SJSA1 (cell line): ENCODE measurements around the gene CLDND1. TPM values are rescaled to one million over a fixed set of nuclear protein-coding genes. Genes with fewer than 3 reads are reported as not detected.

Experiments used
- total RNA-seq: library from RNA; depleted of rRNA; stranded (reverse); fragments of >200 nt; shearing (Covaris generic); gene quantifications from 2 replicates; pipeline ENCODE4 v1.2.3, GENCODE V29; 2014; rRNA removed

The CLDND1 gene
- total RNA-seq, 1 experiment from 2014 or later = 213 TPM

Other genes with a start within 250 kb of the CLDND1 start
- gene OR5H2, start 240.4 kb downstream of the CLDND1 start, total RNA-seq = not detected in 2 replicates
- not detected in 2 replicates for gene OR5K4, start 169.0 kb downstream of the CLDND1 start, total RNA-seq
- not detected in 2 replicates for gene OR5K3, start 132.2 kb downstream of the CLDND1 start, total RNA-seq
- gene OR5K1, start 59.7 kb downstream of the CLDND1 start, total RNA-seq = not detected in 2 replicates
- gene OR5K2, start 25.2 kb downstream of the CLDND1 start, total RNA-seq = not detected in 2 replicates
- gene GPR15, start 9.1 kb upstream of the CLDND1 start, total RNA-seq = not detected in 2 replicates
- 38.5 and 46.6 TPM in 2 replicates for gene CPOX, start 70.7 kb upstream of the CLDND1 start, total RNA-seq
- gene ST3GAL6, start 240.4 kb upstream of the CLDND1 start, total RNA-seq = not detected in 2 replicates